ENCODE measurements around the gene ZNF546. TPM values are rescaled to one million over a fixed set of nuclear protein-coding genes. Genes with fewer than 3 reads are reported as not detected.

Gene ZNF546
- total RNA-seq, 1 experiment from 2014 or later = 68.4 TPM

DNA sequence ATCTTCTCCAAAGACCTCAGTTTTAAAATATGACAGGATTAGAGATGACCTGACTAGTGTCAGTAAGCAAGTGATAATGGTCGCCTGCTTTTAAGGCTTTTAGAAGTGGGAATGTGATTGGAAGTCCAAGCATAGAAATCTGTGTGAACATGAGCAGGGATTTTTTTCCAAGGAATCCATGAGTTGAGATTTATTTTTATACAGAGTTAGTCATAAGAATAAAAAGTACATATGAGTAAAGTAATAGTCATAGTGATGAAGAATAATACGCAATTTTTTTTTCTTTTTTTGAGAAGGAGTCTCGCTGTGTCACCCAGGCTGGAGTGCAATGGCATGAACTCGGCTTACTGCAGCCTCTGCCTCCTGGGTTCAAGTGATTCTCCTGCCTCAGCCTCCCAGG is 1.6 kb downstream of the ZNF546 start:
- CTCF ChIA-PET = interaction anchor here (3.4 kb wide), 1 partner anchor 28 kb away, joined by 15 read pairs; the partner anchor contains the start of gene PSMC4
- Histone ChIP-seq H3K27me3 (ENCODE audit: control insufficient read depth, insufficient read depth, low read length) (no peaks in the 10 kb centered on the region), H3K27ac (ENCODE audit: low read length) (peak overlapping the region; percentile 83), H3K9me3 (ENCODE audit: control insufficient read depth, insufficient read depth, low read depth, low read length) (peaks cover 14% of the 10 kb centered on the region), H3K4me3 (ENCODE audit: low read depth in 2 of 2, low read length in 2 of 2) (no peak overlapping the region), H3K4me1 (ENCODE audit: control insufficient read depth, insufficient read depth, low read length) (peaks cover 19% of the 10 kb centered on the region), H3K36me3 (ENCODE audit: control insufficient read depth, insufficient read depth, low read length) (no peaks in the 10 kb centered on the region)
- ATAC-seq (no peak), DNase-seq (ENCODE audit: low read depth, low spot score) (peak; percentile 93)
- in situ Hi-C loops (cut with HindIII; ENCODE audit: low pct_unique_long_range_greater_than_20kb, low sequenced_read_pairs) = no loop called here
- TF ChIP-seq, protein P1, sequence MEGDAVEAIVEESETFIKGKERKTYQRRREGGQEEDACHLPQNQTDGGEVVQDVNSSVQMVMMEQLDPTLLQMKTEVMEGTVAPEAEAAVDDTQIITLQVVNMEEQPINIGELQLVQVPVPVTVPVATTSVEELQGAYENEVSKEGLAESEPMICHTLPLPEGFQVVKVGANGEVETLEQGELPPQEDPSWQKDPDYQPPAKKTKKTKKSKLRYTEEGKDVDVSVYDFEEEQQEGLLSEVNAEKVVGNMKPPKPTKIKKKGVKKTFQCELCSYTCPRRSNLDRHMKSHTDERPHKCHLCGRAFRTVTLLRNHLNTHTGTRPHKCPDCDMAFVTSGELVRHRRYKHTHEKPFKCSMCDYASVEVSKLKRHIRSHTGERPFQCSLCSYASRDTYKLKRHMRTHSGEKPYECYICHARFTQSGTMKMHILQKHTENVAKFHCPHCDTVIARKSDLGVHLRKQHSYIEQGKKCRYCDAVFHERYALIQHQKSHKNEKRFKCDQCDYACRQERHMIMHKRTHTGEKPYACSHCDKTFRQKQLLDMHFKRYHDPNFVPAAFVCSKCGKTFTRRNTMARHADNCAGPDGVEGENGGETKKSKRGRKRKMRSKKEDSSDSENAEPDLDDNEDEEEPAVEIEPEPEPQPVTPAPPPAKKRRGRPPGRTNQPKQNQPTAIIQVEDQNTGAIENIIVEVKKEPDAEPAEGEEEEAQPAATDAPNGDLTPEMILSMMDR (IDR thresholded peaks at IDR 0.05) = no peak
- no peak for TF ChIP-seq TCF7L2 (IDR thresholded peaks at IDR 0.05; ENCODE audit: low read depth, low read length)
- TF ChIP-seq, protein P2, sequence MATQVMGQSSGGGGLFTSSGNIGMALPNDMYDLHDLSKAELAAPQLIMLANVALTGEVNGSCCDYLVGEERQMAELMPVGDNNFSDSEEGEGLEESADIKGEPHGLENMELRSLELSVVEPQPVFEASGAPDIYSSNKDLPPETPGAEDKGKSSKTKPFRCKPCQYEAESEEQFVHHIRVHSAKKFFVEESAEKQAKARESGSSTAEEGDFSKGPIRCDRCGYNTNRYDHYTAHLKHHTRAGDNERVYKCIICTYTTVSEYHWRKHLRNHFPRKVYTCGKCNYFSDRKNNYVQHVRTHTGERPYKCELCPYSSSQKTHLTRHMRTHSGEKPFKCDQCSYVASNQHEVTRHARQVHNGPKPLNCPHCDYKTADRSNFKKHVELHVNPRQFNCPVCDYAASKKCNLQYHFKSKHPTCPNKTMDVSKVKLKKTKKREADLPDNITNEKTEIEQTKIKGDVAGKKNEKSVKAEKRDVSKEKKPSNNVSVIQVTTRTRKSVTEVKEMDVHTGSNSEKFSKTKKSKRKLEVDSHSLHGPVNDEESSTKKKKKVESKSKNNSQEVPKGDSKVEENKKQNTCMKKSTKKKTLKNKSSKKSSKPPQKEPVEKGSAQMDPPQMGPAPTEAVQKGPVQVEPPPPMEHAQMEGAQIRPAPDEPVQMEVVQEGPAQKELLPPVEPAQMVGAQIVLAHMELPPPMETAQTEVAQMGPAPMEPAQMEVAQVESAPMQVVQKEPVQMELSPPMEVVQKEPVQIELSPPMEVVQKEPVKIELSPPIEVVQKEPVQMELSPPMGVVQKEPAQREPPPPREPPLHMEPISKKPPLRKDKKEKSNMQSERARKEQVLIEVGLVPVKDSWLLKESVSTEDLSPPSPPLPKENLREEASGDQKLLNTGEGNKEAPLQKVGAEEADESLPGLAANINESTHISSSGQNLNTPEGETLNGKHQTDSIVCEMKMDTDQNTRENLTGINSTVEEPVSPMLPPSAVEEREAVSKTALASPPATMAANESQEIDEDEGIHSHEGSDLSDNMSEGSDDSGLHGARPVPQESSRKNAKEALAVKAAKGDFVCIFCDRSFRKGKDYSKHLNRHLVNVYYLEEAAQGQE (IDR thresholded peaks at IDR 0.05; ENCODE audit: insufficient read depth in 1 of 2, low read depth in 2 of 2, low read length in 1 of 2) = no peak
- TF ChIP-seq SIN3A (IDR thresholded peaks at IDR 0.05; ENCODE audit: borderline replicate concordance, insufficient read depth, low read depth, low read length) = no peak
- no peak for TF ChIP-seq POLR2AphosphoS5 (IDR thresholded peaks at IDR 0.05; ENCODE audit: low read depth, low read length)
- intact Hi-C loops (cut with micrococcal nuclease; ENCODE audit: unreplicated experiment) = loop anchor here (5.0 kb wide), 1 partner anchor 224 kb away; no protein-coding TSS in a partner anchor
- no TSS peak for BruUV-seq (replicated peaks)
- POLR2A ChIA-PET = interaction anchor here (3.1 kb wide), 1 partner anchor 153 kb away, joined by 10 read pairs; the partner anchor contains the start of gene FBL

DNA sequence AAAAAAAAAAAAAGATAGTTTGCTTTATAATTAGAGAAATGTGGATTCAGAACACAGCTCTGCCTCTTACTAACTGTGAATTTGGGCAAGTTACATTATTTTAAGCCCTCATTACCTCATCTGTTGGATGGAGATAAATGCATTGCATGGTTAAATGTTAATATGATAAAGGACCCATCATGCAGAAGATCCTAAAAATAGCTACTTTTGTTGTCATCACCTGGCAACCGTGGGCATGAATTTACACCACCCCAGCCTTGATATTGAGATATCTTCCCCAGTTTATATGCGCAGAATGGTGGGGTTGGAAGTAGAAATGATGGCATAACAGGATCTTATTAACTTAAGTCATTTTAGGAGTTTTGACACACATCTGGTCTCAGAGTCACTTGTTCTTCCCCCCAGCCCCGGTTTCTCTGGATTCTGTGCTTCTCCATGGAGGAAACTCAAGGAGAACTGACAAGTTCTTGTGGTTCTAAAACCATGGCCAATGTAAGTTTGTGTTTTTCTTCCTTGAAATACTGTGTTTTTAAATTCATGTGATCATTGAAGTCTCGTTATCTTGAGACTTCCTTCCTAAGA is 8.9 kb downstream of the ZNF546 start:
- ATAC-seq (peak; percentile 1), DNase-seq (ENCODE audit: low read depth, low spot score) (no peak)
- POLR2A ChIA-PET = interaction anchor here (0.7 to 1.1 kb wide), 3 partner anchors 9 to 80 kb away, joined by 4 to 5 read pairs (median 5); partner anchors contain the start of gene ZNF546
- CTCF ChIA-PET = interaction anchor here (0.7 to 0.8 kb wide), 2 partner anchors 35 to 210 kb away, joined by 4 read pairs; partner anchors contain the start of gene PSMC4
- no peaks in the 10 kb centered on the region for H3K27me3 ChIP-seq (ENCODE audit: control insufficient read depth, insufficient read depth, low read length)
- in situ Hi-C loops (cut with HindIII; ENCODE audit: low pct_unique_long_range_greater_than_20kb, low sequenced_read_pairs) = no loop called here
- H3K36me3 ChIP-seq (ENCODE audit: control insufficient read depth, insufficient read depth, low read length) = peaks cover 29% of the 10 kb centered on the region
- peaks cover 50% of the 10 kb centered on the region for H3K9me3 ChIP-seq (ENCODE audit: control insufficient read depth, insufficient read depth, low read depth, low read length)
- H3K27ac ChIP-seq (ENCODE audit: low read length) = no peak overlapping the region
- BruUV-seq (replicated peaks) = TSS peak; percentile 16
- TF ChIP-seq SIN3A (IDR thresholded peaks at IDR 0.05; ENCODE audit: borderline replicate concordance, insufficient read depth, low read depth, low read length) (no peak), POLR2AphosphoS5 (IDR thresholded peaks at IDR 0.05; ENCODE audit: low read depth, low read length) (no peak), TCF7L2 (IDR thresholded peaks at IDR 0.05; ENCODE audit: low read depth, low read length) (no peak)
- TF ChIP-seq, protein P1 (IDR thresholded peaks at IDR 0.05) = no peak
- TF ChIP-seq, protein P2 (IDR thresholded peaks at IDR 0.05; ENCODE audit: insufficient read depth in 1 of 2, low read depth in 2 of 2, low read length in 1 of 2) = no peak
- intact Hi-C loops (cut with micrococcal nuclease; ENCODE audit: unreplicated experiment) = no loop called here
- peaks cover 8% of the 10 kb centered on the region; the same call in 1 of the 2 replicates for H3K4me1 ChIP-seq (ENCODE audit: control insufficient read depth, insufficient read depth, low read length)
- H3K4me3 ChIP-seq (ENCODE audit: low read depth in 2 of 2, low read length in 2 of 2) = no peak overlapping the region

All from Panc1 (cell line).